Fibroblast of skin of right quadriceps (primary cell): ENCODE results near the gene MYBPC2.

ENCODE experiments used
- DNase-seq: peaks from one replicate; pipeline ENCODE4 v3.0.0-alpha.2; 2013

Gene MYBPC2

GRCh38 chr19:50410109-50410508 lies 22.6 kb upstream of the MYBPC2 start:
- no peak for DNase-seq

GRCh38 chr19:50412419-50412818 lies 20.3 kb upstream of the MYBPC2 start:
- no peak for DNase-seq

GRCh38 chr19:50413096-50413495 lies 19.6 kb upstream of the MYBPC2 start:
- DNase-seq = no peak

GRCh38 chr19:50413531-50413930 lies 19.2 kb upstream of the MYBPC2 start:
- DNase-seq = no peak

GRCh38 chr19:50414864-50415660 lies 17.6 kb upstream of the MYBPC2 start:
- peak; percentile 49 for DNase-seq

GRCh38 chr19:50415661-50416033 lies 17.0 kb upstream of the MYBPC2 start:
- no peak for DNase-seq

GRCh38 chr19:50416034-50416977 lies 16.4 kb upstream of the MYBPC2 start:
- DNase-seq = no peak

GRCh38 chr19:50417111-50418081 lies 15.3 kb upstream of the MYBPC2 start:
- no peak for DNase-seq

GRCh38 chr19:50418176-50419021 lies 14.3 kb upstream of the MYBPC2 start, which contains the start of gene SPIB:
TSS of gene SPIB (plus strand) at chr19:50418938. CDS start at chr19:50418963, 25 bp downstream.
- DNase-seq = no peak

- DNase-seq = no peak
Measured at GRCh38 chr19:50419022-50419579, 13.6 kb upstream of the MYBPC2 start.

- no peak for DNase-seq
Measured at GRCh38 chr19:50419580-50420035, 13.1 kb upstream of the MYBPC2 start.

- DNase-seq = no peak
Measured at GRCh38 chr19:50420127-50420526, 12.6 kb upstream of the MYBPC2 start.

GRCh38 chr19:50420808-50421207 lies 11.9 kb upstream of the MYBPC2 start:
- no peak for DNase-seq

- DNase-seq = no peak
Measured at GRCh38 chr19:50422397-50423278, 10.1 kb upstream of the MYBPC2 start.

- no peak for DNase-seq
Measured at GRCh38 chr19:50423279-50424113, 9.2 kb upstream of the MYBPC2 start.

GRCh38 chr19:50425581-50425980 lies 7.1 kb upstream of the MYBPC2 start:
- DNase-seq = no peak

- DNase-seq = no peak
Measured at GRCh38 chr19:50427318-50427925, 5.3 kb upstream of the MYBPC2 start.

- DNase-seq = peak; percentile 44
Measured at GRCh38 chr19:50427997-50428425, 4.7 kb upstream of the MYBPC2 start.
